Measurements from ENCODE around the gene TTC9B. TPM values are rescaled to one million over a fixed set of nuclear protein-coding genes. Genes with fewer than 3 reads are reported as not detected.

TTC9B gene
- total and polyA plus RNA-seq, 4 experiments from 2014 or later: not detected

DNA sequence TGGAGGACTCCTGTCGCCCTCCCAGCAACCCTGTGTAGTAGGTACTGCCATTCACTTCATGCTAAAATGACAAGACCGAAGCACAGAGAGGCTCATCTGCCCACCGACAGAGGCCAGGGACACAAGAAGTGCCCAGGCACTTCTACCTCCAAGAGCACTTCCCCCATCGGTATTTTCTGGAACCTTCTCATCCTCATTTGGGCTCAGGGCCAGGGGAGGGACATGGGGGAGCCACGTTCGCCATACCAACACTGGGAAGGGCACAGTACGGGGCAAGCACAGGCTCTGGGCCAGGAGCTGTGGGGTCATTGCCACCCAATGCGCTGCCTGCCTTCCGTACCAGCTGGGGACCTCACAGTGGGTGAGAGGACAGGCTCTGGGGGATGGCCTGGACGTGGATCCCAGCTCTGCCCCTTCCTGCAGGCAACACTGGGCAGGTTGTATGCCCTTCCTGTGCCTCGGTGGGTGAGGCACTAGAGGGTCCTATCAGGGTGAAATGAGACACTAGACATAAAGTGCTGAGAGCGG is 29.6 kb upstream of the TTC9B start:
- no peaks in the 10 kb centered on the region for H3K4me1 ChIP-seq (ENCODE audit: insufficient read depth, low read length)
- H3K27ac ChIP-seq (ENCODE audit: low read depth, low read length): no peak overlapping the region
- Mint-ChIP-seq H3K27me3 (no peaks in the 10 kb centered on the region), H3K4me1 (peaks cover 11 to 17% (median 14%) of the 10 kb centered on the region in 4 donors), H3K4me3 (no peak overlapping the region), H3K27ac (peak overlapping the region in 3 of 7 donors; percentile 23 to 48 (median 24)), H3K9me3 (peaks cover 0 to 1% (median 0%) of the 10 kb centered on the region in 8 donors), H3K36me3 (peaks cover 23 to 35% of the 10 kb centered on the region in 2 donors)
- intact Hi-C loops (cut with micrococcal nuclease): no loop called here
- no peaks in the 10 kb centered on the region for H3K27me3 ChIP-seq (ENCODE audit: insufficient read depth, low read length)
- CTCF ChIA-PET (ENCODE audit: partially characterized antibody): no interaction called here
- H3K36me3 ChIP-seq (ENCODE audit: insufficient read depth, low read length): peaks cover 6% of the 10 kb centered on the region
- no peaks in the 10 kb centered on the region for H3K9me3 ChIP-seq (ENCODE audit: control insufficient read depth in 1 of 2, low read length in 2 of 2)
- no peak for DNase-seq
- no peak overlapping the region for H3K4me3 ChIP-seq (ENCODE audit: low read length in 2 of 2)
- POLR2A ChIA-PET (ENCODE audit: partially characterized antibody): interaction anchor here (0.6 kb wide), 1 partner anchor 1147 kb away, joined by 3 read pairs; no protein-coding TSS in a partner anchor

DNA sequence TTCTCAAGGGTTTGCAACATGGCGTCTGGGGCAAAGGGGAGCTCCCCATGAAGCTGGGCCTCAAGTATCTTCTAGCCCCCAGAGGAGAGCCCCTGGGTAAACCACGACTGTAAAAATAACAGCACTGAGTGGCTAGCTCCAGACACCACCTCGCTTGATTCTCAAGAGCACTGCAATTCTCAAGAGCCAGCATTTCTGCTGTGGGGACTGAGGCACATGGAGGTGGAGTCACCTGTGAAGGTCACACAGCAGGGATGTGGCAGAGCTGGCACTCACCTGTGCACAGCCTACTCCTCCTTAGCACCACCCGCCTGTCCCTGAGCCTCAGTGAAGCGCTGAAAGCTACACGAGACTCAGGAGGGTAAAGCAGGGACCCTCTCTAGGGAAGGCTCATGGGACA is 29.0 kb upstream of the TTC9B start:
- CTCF ChIA-PET (ENCODE audit: partially characterized antibody): no interaction called here
- Mint-ChIP-seq H3K36me3 (peaks cover 17 to 28% of the 10 kb centered on the region in 2 donors), H3K27me3 (no peaks in the 10 kb centered on the region), H3K27ac (no peak overlapping the region), H3K9me3 (peaks cover 0 to 1% (median 0%) of the 10 kb centered on the region in 8 donors), H3K4me3 (no peak overlapping the region), H3K4me1 (peaks cover 7 to 12% (median 10%) of the 10 kb centered on the region in 4 donors)
- no peak for DNase-seq
- Histone ChIP-seq H3K36me3 (ENCODE audit: insufficient read depth, low read length) (peaks cover under 1% of the 10 kb centered on the region), H3K4me3 (ENCODE audit: low read length in 2 of 2) (no peak overlapping the region), H3K27me3 (ENCODE audit: insufficient read depth, low read length) (no peaks in the 10 kb centered on the region), H3K4me1 (ENCODE audit: insufficient read depth, low read length) (no peaks in the 10 kb centered on the region), H3K27ac (ENCODE audit: low read depth, low read length) (no peak overlapping the region), H3K9me3 (ENCODE audit: control insufficient read depth in 1 of 2, low read length in 2 of 2) (no peaks in the 10 kb centered on the region)
- intact Hi-C loops (cut with micrococcal nuclease): no loop called here
- POLR2A ChIA-PET (ENCODE audit: partially characterized antibody): interaction anchor here (0.6 kb wide), 1 partner anchor 1147 kb away, joined by 3 read pairs; no protein-coding TSS in a partner anchor

DNA sequence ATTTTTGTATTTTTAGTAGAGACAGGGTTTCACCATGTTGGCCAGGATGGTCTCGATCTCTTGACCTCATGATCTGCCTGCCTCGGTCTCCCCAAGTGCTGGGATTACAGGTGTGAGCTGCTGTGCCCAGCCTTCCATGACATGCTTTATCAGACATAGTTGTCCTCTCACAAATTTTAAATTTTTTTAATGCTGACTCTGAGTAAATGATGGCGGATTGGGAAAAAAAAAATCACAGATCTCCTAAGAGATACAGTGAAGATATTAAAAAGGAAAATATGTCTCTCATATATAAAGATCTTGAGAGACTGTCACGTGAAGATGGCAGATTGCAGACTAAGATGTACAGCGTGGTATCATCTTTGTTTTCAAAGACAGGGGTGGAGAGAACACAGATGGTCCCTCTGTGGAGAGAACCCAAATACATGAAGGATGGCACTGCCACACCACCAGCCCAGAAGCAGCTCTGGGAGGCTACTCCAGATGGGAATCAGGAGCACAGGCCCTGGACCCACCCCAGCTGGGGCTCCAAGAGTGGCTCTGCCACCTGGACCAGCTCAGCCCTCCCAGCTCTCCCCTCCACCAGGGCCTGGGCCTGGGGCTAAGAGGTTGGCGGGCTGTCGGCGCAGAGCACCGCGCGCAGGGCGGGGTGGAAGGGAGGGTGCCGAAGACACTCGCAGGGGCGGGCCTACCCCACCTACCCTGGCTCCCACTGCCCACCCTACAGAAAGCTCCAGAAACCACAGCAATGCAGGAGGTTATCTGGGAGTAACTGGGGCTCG is 28.3 kb upstream of the TTC9B start:
- Histone ChIP-seq H3K9me3 (ENCODE audit: control insufficient read depth in 1 of 2, low read length in 2 of 2) (no peaks in the 10 kb centered on the region), H3K27ac (ENCODE audit: low read depth, low read length) (no peak overlapping the region), H3K4me3 (ENCODE audit: low read length in 2 of 2) (no peak overlapping the region), H3K36me3 (ENCODE audit: insufficient read depth, low read length) (peaks cover 4% of the 10 kb centered on the region), H3K4me1 (ENCODE audit: insufficient read depth, low read length) (no peaks in the 10 kb centered on the region), H3K27me3 (ENCODE audit: insufficient read depth, low read length) (no peaks in the 10 kb centered on the region)
- no peak for DNase-seq
- H3K4me1 Mint-ChIP-seq: peaks cover 3 to 11% (median 9%) of the 10 kb centered on the region in 4 donors
- peaks cover 17 to 29% of the 10 kb centered on the region in 2 donors for H3K36me3 Mint-ChIP-seq
- intact Hi-C loops (cut with micrococcal nuclease): no loop called here
- H3K27ac Mint-ChIP-seq: peak overlapping the region in 3 of 7 donors; percentile 4 to 46 (median 19)
- POLR2A ChIA-PET (ENCODE audit: partially characterized antibody): no interaction called here
- CTCF ChIA-PET (ENCODE audit: partially characterized antibody): no interaction called here
- H3K9me3 Mint-ChIP-seq: peaks cover 0 to 1% (median 0%) of the 10 kb centered on the region in 8 donors
- H3K27me3 Mint-ChIP-seq: no peaks in the 10 kb centered on the region
- H3K4me3 Mint-ChIP-seq: no peak overlapping the region

DNA sequence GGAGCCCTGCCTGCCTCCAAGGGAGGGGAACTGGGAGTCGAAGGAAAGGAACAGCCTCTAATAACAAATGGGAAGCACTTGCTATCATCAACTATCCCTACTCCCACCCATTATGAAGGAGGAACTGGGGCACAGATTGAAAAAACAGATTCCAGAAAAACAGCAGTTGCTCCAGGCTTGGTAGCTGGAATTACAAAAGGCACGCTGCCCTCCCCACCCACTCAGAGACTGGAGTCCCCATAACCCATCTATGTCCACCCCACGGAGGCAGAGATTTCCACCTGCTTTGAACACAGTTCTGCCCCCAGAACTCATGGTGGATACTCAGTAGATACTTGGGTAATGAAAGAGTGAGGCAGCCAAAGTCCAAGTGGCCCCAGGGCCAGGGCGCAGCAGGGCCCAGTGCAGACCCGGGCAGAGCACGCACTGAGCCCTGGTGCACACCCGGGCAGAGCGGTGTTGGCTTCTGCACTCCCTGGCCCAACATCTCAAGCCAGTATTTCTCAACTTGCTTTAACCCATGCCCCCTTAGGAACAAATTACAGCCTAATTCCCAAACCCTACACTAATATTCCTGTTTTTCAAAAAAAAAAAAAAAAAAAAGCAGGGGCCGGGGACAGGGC is 27.4 kb upstream of the TTC9B start:
- H3K36me3 Mint-ChIP-seq: peaks cover 17 to 36% of the 10 kb centered on the region in 2 donors
- CTCF ChIA-PET (ENCODE audit: partially characterized antibody): no interaction called here
- intact Hi-C loops (cut with micrococcal nuclease): no loop called here

DNA sequence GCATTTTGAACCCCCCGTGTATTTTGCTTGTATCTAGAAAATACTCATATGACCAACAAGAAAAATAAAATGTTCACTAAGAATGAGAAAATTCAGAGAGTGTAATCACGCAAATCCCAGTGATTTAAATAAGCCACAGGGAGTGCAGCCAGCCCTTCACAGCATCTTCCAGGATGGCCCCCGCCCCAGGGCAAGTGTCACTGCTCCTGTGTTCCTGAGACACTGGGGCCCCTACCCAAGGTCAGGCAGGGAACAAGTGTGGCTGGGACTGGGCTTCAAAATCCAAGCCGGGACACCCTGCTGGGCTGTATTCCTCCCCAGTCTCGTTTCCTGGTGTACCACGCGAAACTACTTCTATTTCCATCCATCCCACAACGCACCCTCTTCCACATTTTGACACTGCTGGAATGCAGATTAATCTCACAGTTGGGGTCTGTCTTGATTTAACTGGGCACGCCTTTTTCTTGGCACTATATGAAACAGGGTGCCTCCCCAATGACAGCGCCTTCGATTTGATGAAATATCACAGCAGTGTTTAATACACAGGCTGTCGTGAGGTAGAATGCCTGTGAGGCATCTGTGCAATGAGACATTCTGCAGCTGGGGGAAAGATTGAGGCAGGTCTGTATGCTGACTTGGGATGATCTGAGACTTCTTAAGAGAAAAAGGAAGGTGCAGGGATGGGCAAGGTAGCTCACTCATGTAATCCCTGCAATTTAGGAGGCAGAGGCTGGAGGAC is 26.6 kb upstream of the TTC9B start:
- CTCF ChIA-PET (ENCODE audit: partially characterized antibody): no interaction called here
- no peak overlapping the region for H3K4me3 Mint-ChIP-seq
- Histone ChIP-seq H3K27ac (ENCODE audit: low read depth, low read length) (no peak overlapping the region), H3K36me3 (ENCODE audit: insufficient read depth, low read length) (peaks cover 19% of the 10 kb centered on the region), H3K27me3 (ENCODE audit: insufficient read depth, low read length) (no peaks in the 10 kb centered on the region), H3K9me3 (ENCODE audit: control insufficient read depth in 1 of 2, low read length in 2 of 2) (no peaks in the 10 kb centered on the region), H3K4me3 (ENCODE audit: low read length in 2 of 2) (no peak overlapping the region), H3K4me1 (ENCODE audit: insufficient read depth, low read length) (no peaks in the 10 kb centered on the region)
- H3K4me1 Mint-ChIP-seq: peaks cover 1 to 10% (median 7%) of the 10 kb centered on the region in 4 donors
- no peak for DNase-seq
- peaks cover 0 to 1% (median 0%) of the 10 kb centered on the region in 8 donors for H3K9me3 Mint-ChIP-seq
- intact Hi-C loops (cut with micrococcal nuclease): no loop called here
- H3K27me3 Mint-ChIP-seq: no peaks in the 10 kb centered on the region
- peak overlapping the region in 2 of 7 donors; percentile 24 to 37 for H3K27ac Mint-ChIP-seq
- H3K36me3 Mint-ChIP-seq: peaks cover 18 to 35% of the 10 kb centered on the region in 2 donors
- POLR2A ChIA-PET (ENCODE audit: partially characterized antibody): no interaction called here

More for the DNA sequence above, 27.4 kb upstream of the TTC9B start:
- Mint-ChIP-seq H3K4me3 (no peak overlapping the region), H3K4me1 (peaks cover 3 to 11% (median 9%) of the 10 kb centered on the region in 4 donors), H3K27me3 (no peaks in the 10 kb centered on the region), H3K9me3 (peaks cover 0 to 1% (median 0%) of the 10 kb centered on the region in 8 donors), H3K27ac (no peak overlapping the region)
- Histone ChIP-seq H3K4me3 (ENCODE audit: low read length in 2 of 2) (no peak overlapping the region), H3K27ac (ENCODE audit: low read depth, low read length) (no peak overlapping the region), H3K27me3 (ENCODE audit: insufficient read depth, low read length) (no peaks in the 10 kb centered on the region), H3K36me3 (ENCODE audit: insufficient read depth, low read length) (peaks cover 11% of the 10 kb centered on the region), H3K4me1 (ENCODE audit: insufficient read depth, low read length) (no peaks in the 10 kb centered on the region), H3K9me3 (ENCODE audit: control insufficient read depth in 1 of 2, low read length in 2 of 2) (no peaks in the 10 kb centered on the region)
- POLR2A ChIA-PET (ENCODE audit: partially characterized antibody): no interaction called here
- no peak for DNase-seq

DNA sequence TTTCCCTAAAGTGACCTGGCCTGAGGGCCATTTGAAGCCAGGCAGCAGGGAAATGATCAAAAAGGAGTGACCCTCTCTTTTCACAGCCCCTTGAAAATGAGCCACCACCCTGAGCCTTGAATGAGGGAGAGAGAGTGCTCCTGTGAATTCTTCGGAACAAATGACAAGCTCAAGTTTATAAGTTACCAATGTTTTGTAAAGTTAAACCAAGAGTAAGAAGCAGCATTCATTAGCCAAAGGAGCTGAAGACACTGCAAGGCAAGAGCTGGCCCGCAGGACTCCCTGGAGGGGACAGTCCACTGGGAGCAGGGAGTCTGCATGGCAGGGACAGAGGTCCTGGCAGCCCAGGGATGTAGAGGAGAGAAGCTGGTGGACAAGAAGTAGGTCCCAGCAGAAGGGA is 25.0 kb upstream of the TTC9B start:
- H3K27me3 ChIP-seq (ENCODE audit: insufficient read depth, low read length): no peaks in the 10 kb centered on the region
- POLR2A ChIA-PET (ENCODE audit: partially characterized antibody): no interaction called here

DNA sequence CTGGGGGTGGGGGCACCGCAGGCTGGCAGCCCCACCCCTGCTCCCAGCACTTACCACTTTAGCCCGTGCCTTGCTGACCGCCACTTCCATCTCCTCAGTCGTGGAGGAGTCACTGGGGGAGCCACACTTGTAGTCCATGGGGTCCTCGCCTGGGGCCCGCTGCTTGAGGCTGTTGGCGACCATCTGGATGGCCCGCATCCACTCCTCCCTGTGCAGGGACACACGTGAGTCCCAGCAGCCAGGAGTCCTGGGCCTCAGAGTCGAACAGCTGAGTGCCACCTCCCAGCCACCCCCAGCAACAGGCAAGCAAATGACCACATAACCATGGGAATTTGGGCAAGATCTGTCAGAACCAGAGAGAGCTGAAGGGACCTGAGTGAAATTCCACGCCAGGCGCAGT is 24.3 kb upstream of the TTC9B start:
- Mint-ChIP-seq H3K27me3 (no peaks in the 10 kb centered on the region), H3K9me3 (peaks cover 0 to 1% (median 0%) of the 10 kb centered on the region in 8 donors), H3K27ac (no peak overlapping the region), H3K4me1 (peaks cover 0 to 7% (median 4%) of the 10 kb centered on the region in 4 donors), H3K4me3 (no peak overlapping the region), H3K36me3 (peaks cover 31 to 45% of the 10 kb centered on the region in 2 donors)
- Histone ChIP-seq H3K4me3 (ENCODE audit: low read length in 2 of 2) (no peak overlapping the region), H3K27me3 (ENCODE audit: insufficient read depth, low read length) (no peaks in the 10 kb centered on the region), H3K4me1 (ENCODE audit: insufficient read depth, low read length) (no peaks in the 10 kb centered on the region), H3K9me3 (ENCODE audit: control insufficient read depth in 1 of 2, low read length in 2 of 2) (no peaks in the 10 kb centered on the region), H3K36me3 (ENCODE audit: insufficient read depth, low read length) (peaks cover 30% of the 10 kb centered on the region), H3K27ac (ENCODE audit: low read depth, low read length) (no peak overlapping the region)
- intact Hi-C loops (cut with micrococcal nuclease): no loop called here
- DNase-seq: no peak
- ChIA-PET CTCF (ENCODE audit: partially characterized antibody) (no interaction called here), POLR2A (ENCODE audit: partially characterized antibody) (no interaction called here)

More for the DNA sequence above, 25.0 kb upstream of the TTC9B start:
- CTCF ChIA-PET (ENCODE audit: partially characterized antibody): no interaction called here
- H3K36me3 Mint-ChIP-seq: peaks cover 26 to 43% of the 10 kb centered on the region in 2 donors
- H3K27ac Mint-ChIP-seq: no peak overlapping the region
- H3K9me3 Mint-ChIP-seq: peaks cover 0 to 1% (median 0%) of the 10 kb centered on the region in 8 donors
- no peak for DNase-seq
- H3K36me3 ChIP-seq (ENCODE audit: insufficient read depth, low read length): peaks cover 30% of the 10 kb centered on the region
- no peak overlapping the region for H3K4me3 ChIP-seq (ENCODE audit: low read length in 2 of 2)
- intact Hi-C loops (cut with micrococcal nuclease): no loop called here
- peaks cover 0 to 7% (median 5%) of the 10 kb centered on the region in 4 donors for H3K4me1 Mint-ChIP-seq
- no peak overlapping the region for H3K4me3 Mint-ChIP-seq
- no peaks in the 10 kb centered on the region for H3K4me1 ChIP-seq (ENCODE audit: insufficient read depth, low read length)
- no peaks in the 10 kb centered on the region for H3K9me3 ChIP-seq (ENCODE audit: control insufficient read depth in 1 of 2, low read length in 2 of 2)
- no peaks in the 10 kb centered on the region for H3K27me3 Mint-ChIP-seq
- H3K27ac ChIP-seq (ENCODE audit: low read depth, low read length): no peak overlapping the region
